Thoracic aorta (tissue), 2 donors: ENCODE results near the gene FAM209A. TPM values are rescaled to one million over a fixed set of nuclear protein-coding genes. Genes with fewer than 3 reads are reported as not detected.

Experiments used
- ATAC-seq: fragments of 150-250 bp; one replicate; pipeline ENCODE4 v1.8.0; 2017; ENCODE audit warnings: low read depth; ENCODE audit not compliant: insufficient number of reproducible peaks, low FRiP score
- DNase-seq: peaks from one replicate; pipeline ENCODE4 v3.0.0-alpha.2; 2020; ENCODE audit warnings: low spot score
- H3K27ac ChIP-seq, 2 donors: fragments of 200-600 bp; sonication (generic); 1 replicate in 1 of 2; 2 replicates in 1 of 2; pipeline ENCODE4 v1.5.1; 2016; ENCODE audit warnings: mild to moderate bottlenecking in 2 of 2, moderate library complexity in 2 of 2
- H3K27me3 ChIP-seq: fragments of 200-600 bp; sonication (generic); replicated peaks from 2 replicates; pipeline ENCODE4 v1.6.0; 2016; ENCODE audit warnings: mild to moderate bottlenecking; ENCODE audit not compliant: insufficient read depth
- H3K36me3 ChIP-seq: fragments of 200-600 bp; sonication (generic); one replicate; pipeline ENCODE4 v1.5.1; 2016
- H3K4me1 ChIP-seq, 2 donors: fragments of 200-600 bp; sonication (generic); 1 replicate in 1 of 2; 2 replicates in 1 of 2; pipeline versions ENCODE4 v1.5.1 to v1.6.0; 2016; ENCODE audit warnings: low read depth in 2 of 2, mild to moderate bottlenecking in 1 of 2; ENCODE audit not compliant: control insufficient read depth in 1 of 2
- H3K4me3 ChIP-seq: fragments of 200-600 bp; sonication (generic); 2 replicates; pipeline ENCODE4 v1.5.1; 2016; ENCODE audit warnings: mild to moderate bottlenecking
- H3K9me3 ChIP-seq: fragments of 200-600 bp; sonication (generic); 2 replicates; pipeline ENCODE4 v1.5.1; 2016
- total RNA-seq, 2 donors: library from RNA; depleted of rRNA; stranded (reverse); fragments of >200 nt; gene quantifications; one replicate each; pipeline versions ENCODE4 v1.1.0 to v1.2.3, GENCODE V29; 2016
- TF ChIP-seq, protein P1 (sequence below): fragments of 200-600 bp; sonication (generic); IDR thresholded peaks from one replicate; pipeline ENCODE4 v1.5.1; 2019; ENCODE audit warnings: antibody characterized with exemption

FAM209A gene
- total RNA-seq, 2 donors from 2014 or later: not detected

GRCh38 chr20:56573986-56574385 is 49.4 kb downstream of the FAM209A start:
- no peak overlapping the region for H3K27ac ChIP-seq
- H3K4me1 ChIP-seq: no peaks in the 10 kb centered on the region
- no peaks in the 10 kb centered on the region for H3K36me3 ChIP-seq
- ATAC-seq (no peak), DNase-seq (no peak)
- H3K9me3 ChIP-seq: no peaks in the 10 kb centered on the region
- H3K27me3 ChIP-seq: no peaks in the 10 kb centered on the region
- H3K4me3 ChIP-seq: no peak overlapping the region
- TF ChIP-seq, protein P1, sequence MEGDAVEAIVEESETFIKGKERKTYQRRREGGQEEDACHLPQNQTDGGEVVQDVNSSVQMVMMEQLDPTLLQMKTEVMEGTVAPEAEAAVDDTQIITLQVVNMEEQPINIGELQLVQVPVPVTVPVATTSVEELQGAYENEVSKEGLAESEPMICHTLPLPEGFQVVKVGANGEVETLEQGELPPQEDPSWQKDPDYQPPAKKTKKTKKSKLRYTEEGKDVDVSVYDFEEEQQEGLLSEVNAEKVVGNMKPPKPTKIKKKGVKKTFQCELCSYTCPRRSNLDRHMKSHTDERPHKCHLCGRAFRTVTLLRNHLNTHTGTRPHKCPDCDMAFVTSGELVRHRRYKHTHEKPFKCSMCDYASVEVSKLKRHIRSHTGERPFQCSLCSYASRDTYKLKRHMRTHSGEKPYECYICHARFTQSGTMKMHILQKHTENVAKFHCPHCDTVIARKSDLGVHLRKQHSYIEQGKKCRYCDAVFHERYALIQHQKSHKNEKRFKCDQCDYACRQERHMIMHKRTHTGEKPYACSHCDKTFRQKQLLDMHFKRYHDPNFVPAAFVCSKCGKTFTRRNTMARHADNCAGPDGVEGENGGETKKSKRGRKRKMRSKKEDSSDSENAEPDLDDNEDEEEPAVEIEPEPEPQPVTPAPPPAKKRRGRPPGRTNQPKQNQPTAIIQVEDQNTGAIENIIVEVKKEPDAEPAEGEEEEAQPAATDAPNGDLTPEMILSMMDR: no peak

- H3K27ac ChIP-seq: no peak overlapping the region
- no peaks in the 10 kb centered on the region for H3K27me3 ChIP-seq
- H3K9me3 ChIP-seq: no peaks in the 10 kb centered on the region
- H3K36me3 ChIP-seq: no peaks in the 10 kb centered on the region
- no peaks in the 10 kb centered on the region for H3K4me1 ChIP-seq
- DNase-seq: no peak
- no peak overlapping the region for H3K4me3 ChIP-seq
- TF ChIP-seq, protein P1: no peak
- ATAC-seq: no peak
Observed at GRCh38 chr20:56574531-56575142, 50.1 kb downstream of the FAM209A start.

DNA sequence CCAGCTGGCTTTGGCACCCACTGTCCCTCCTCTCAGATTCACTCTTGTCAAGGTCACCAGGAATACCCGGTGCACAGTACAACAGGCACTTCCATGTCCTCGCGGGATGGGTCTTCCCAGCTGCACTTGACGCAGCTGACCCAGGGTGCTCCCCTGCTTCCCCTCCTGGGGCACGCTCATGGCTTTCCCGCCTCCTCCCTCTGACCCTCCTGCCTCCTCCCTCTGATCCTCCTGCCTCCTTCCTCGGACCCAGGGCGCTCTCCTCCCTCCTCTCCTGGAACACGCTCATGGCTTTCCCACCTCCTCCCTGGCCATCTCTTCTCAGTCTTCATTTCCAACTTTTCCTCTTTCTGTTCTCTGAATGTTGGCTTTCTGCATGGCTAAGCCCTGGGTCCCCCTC is 50.6 kb downstream of the FAM209A start:
- TF ChIP-seq, protein P1: no peak
- H3K9me3 ChIP-seq: no peaks in the 10 kb centered on the region
- no peak overlapping the region for H3K27ac ChIP-seq
- no peaks in the 10 kb centered on the region for H3K4me1 ChIP-seq
- no peaks in the 10 kb centered on the region for H3K36me3 ChIP-seq
- no peak for ATAC-seq
- no peak for DNase-seq
- no peaks in the 10 kb centered on the region for H3K27me3 ChIP-seq
- no peak overlapping the region for H3K4me3 ChIP-seq

Other genes with a start within 250 kb of the FAM209A start
- 10 to 100 TPM; 35.2 to 37.3 TPM for gene FAM210B, start 165.8 kb upstream of the FAM209A start, total RNA-seq
- gene AURKA, start 132.5 kb upstream of the FAM209A start, total RNA-seq: under 1 TPM in 1 of 2 donors, not detected in 1; 0.41 TPM
- 10 to 100 TPM in 1 of 2 donors, 1 to 10 TPM in 1; 4.6 to 22.5 TPM for gene CSTF1, start 132.1 kb upstream of the FAM209A start, total RNA-seq
- 1 to 10 TPM; 3.0 to 3.1 TPM for gene CASS4, start 112.5 kb upstream of the FAM209A start, total RNA-seq
- 10 to 100 TPM; 70.9 to 71.6 TPM for gene RTF2, start 56.1 kb upstream of the FAM209A start, total RNA-seq
- gene FAM209B, start 8.5 kb downstream of the FAM209A start, total RNA-seq: not detected
- 1 to 10 TPM in 1 of 2 donors, under 1 TPM in 1; 0.49 to 2.0 TPM for gene TFAP2C, start 104.6 kb downstream of the FAM209A start, total RNA-seq